RWPE1 (cell line): ENCODE data around the gene MMD.

Experiments
- CTCF ChIA-PET: fragments of 350-600 bp; sonication (Branson Sonifier 250); formaldehyde crosslinking; extraction: SDS; loops from one replicate; lab custom pipeline; 2021; lab: Yijun Ruan, JAX
- POLR2A ChIA-PET: fragments of 400-600 bp; formaldehyde crosslinking; extraction: SDS; loops from one replicate; lab custom pipeline; 2020; ENCODE audit warnings: antibody characterized with exemption; ENCODE audit not compliant: low non-redundant PET; lab: Yijun Ruan, JAX
- DNase-seq: peaks from one replicate; pipeline ENCODE4 v3.0.0; 2012; ENCODE audit warnings: low spot score
- H3K27ac ChIP-seq: fragments of 450-650 bp; 2 replicates; pipeline ENCODE4 v1.5.1; 2017
- CTCF ChIP-seq: fragments of 450-650 bp; conservative IDR thresholded peaks from 2 replicates; pipeline ENCODE4 v1.5.1; 2017; ENCODE audit warnings: low read depth, mild to moderate bottlenecking

MMD gene

GRCh38 chr17:55458287-55458900, 36.8 kb upstream of the MMD start:
- ChIA-PET POLR2A (no interaction called here), CTCF (interaction anchor here (0.6 kb wide), 1 partner anchor 102 kb away, joined by 3 read pairs; no protein-coding TSS in a partner anchor)
- no peak overlapping the region for H3K27ac ChIP-seq
- no peak for DNase-seq
- TF ChIP-seq CTCF: no peak

DNA sequence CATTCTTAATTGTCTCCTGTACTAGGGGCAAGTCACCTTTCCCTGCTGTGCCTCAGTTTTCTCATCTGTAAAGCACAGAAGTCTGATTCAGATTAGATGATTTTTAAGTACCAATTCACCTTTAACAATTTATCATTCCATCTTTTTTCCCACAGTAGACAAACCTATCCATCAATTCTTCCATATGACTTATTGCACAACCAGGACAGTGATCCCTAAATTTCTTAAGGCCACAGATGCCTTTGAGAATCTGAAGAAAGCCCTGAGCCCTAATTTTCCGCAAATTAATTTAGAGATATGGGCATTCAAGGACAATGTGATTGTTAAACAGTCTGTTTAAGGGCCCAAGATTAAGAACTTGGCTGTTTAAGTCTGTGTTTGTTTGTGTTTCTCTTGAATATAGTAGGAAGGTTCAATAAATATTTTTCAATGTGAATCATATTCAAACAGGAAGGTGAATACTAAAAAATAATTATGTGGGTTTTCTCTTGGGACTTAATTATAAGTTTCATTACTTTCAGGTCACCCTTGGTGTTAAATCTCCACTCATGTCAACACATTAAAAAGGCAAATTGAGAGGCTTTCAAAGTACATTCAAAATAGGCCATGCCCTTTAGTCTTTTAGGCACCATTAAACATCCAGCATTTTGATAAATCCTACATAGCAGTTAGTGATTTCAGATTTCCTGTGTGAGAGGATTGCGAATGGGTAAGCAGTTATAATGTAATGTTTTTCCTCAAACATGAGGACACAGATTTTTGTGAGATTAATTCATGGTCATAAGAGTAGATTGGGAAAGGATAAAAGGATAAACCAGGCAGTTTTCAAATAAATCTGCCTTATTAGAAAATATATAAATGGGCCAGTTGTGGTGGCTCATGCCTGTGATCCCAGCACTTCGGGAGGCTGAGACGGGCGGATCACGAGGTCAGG, 34.9 kb upstream of the MMD start:
- CTCF ChIA-PET: no interaction called here
- H3K27ac ChIP-seq: no peak overlapping the region
- TF ChIP-seq CTCF: no peak
- POLR2A ChIA-PET: no interaction called here
- DNase-seq: no peak

- ChIA-PET POLR2A (no interaction called here), CTCF (interaction anchor here (0.5 to 0.7 kb wide), 2 partner anchors 35 to 180 kb away, joined by 3 to 7 read pairs; no protein-coding TSS in a partner anchor)
- DNase-seq: peak; percentile 26
- H3K27ac ChIP-seq: no peak overlapping the region
- TF ChIP-seq CTCF: no peak
These were observed 33.4 kb upstream of the MMD start for GRCh38 chr17:55454906-55455474.

DNA sequence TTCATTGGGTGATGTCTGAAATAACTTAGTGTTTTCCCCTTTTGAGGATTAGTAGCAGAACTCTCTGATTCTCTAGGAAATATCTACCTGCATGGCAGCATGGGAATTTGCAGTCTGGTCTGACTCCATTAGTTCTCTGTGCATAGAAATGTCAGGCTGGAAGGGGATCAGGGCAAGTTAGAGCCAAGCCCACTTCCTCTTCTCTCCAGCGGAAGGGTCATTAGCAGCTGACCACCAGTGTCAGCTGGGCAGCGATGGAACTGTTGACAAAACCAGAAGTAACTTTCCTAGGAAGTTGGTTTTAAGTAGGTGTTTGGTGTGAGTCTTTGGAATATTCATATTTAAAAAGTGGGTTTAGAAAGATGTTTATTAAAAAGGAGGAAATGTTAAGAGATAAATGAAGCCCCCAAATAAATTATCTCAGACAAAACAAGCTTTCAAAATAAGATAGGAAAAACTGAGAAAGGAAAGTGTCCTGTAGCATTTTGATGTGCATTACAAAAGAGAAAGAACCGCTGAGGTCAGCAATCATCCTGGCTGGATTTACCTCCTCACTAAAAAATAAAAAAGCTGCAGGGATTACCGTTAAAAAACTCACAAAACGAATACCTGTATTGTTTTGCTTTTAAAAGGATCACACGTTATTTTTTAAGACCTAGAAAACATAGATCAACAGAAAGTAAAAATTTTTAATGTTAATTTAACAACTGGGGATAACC, 32.4 kb upstream of the MMD start:
- DNase-seq: no peak
- ChIA-PET POLR2A (no interaction called here), CTCF (no interaction called here)
- H3K27ac ChIP-seq: no peak overlapping the region
- TF ChIP-seq CTCF: no peak

- TF ChIP-seq CTCF: no peak
- ChIA-PET CTCF (no interaction called here), POLR2A (no interaction called here)
- no peak for DNase-seq
- no peak overlapping the region for H3K27ac ChIP-seq
These were observed 30.6 kb upstream of the MMD start for GRCh38 chr17:55452139-55452790.
